ENCODE data around the gene MS4A6E.

GRCh38 chr11:60349990-60350389 lies 22.9 kb downstream of the MS4A6E start:
- TF ChIP-seq CTCF (IDR thresholded peaks at IDR 0.05; ENCODE audit: low read length): no peak
- no peak for TF ChIP-seq EZH2 (optimal IDR thresholded peaks at IDR 0.05; ENCODE audit: low read depth, low read length)
- no peak for TF ChIP-seq EZH2phosphoT487 (IDR thresholded peaks at IDR 0.05; ENCODE audit: low read length)
